GM18867 (cell line): ENCODE measurements around the gene HYDIN.

ENCODE experiments used
- ATAC-seq: cut with Tn5 transposase; IDR thresholded peaks from one replicate; pipeline ENCODE4 v1.9.1; 2021; ENCODE audit warnings: mild to moderate bottlenecking, moderate library complexity; ENCODE audit not compliant: unreplicated experiment

Gene HYDIN

GRCh38 chr16:71230122-71230845 is at the start of gene HYDIN:
Gene HYDIN, minus strand, starts transcription at chr16:71230722. Its CDS starts 43,827 bp downstream, at chr16:71186895.
- ATAC-seq: no peak

- no peak for ATAC-seq
These were observed 46.2 kb upstream of the HYDIN start for GRCh38 chr16:71276589-71277334.

- ATAC-seq: no peak
These were observed 42.9 kb upstream of the HYDIN start for GRCh38 chr16:71273384-71273783.

- ATAC-seq: no peak
These were observed 33.8 kb upstream of the HYDIN start for GRCh38 chr16:71264299-71264698.

- no peak for ATAC-seq
These were observed 33.1 kb upstream of the HYDIN start for GRCh38 chr16:71263582-71263981.

GRCh38 chr16:71262391-71262790 is 31.9 kb upstream of the HYDIN start:
- no peak for ATAC-seq

- no peak for ATAC-seq
These were observed 30.5 kb upstream of the HYDIN start for GRCh38 chr16:71260995-71261394.

GRCh38 chr16:71259086-71259485 is 28.6 kb upstream of the HYDIN start:
- ATAC-seq: no peak

GRCh38 chr16:71258372-71258771 is 27.9 kb upstream of the HYDIN start:
- ATAC-seq: no peak

- no peak for ATAC-seq
These were observed 27.2 kb upstream of the HYDIN start for GRCh38 chr16:71257768-71258167.

GRCh38 chr16:71255721-71256120 is 25.2 kb upstream of the HYDIN start:
- ATAC-seq: no peak

GRCh38 chr16:71254832-71255525 is 24.5 kb upstream of the HYDIN start:
- no peak for ATAC-seq

- no peak for ATAC-seq
These were observed 20.1 kb upstream of the HYDIN start for GRCh38 chr16:71250461-71251235.

- ATAC-seq: no peak
These were observed 18.9 kb upstream of the HYDIN start for GRCh38 chr16:71249399-71249798.

GRCh38 chr16:71247478-71247877 is 17.0 kb upstream of the HYDIN start:
- no peak for ATAC-seq

GRCh38 chr16:71246309-71246708 is 15.8 kb upstream of the HYDIN start:
- ATAC-seq: no peak

GRCh38 chr16:71244521-71244920 is 14.0 kb upstream of the HYDIN start:
- ATAC-seq: no peak

GRCh38 chr16:71242601-71243000 is 12.1 kb upstream of the HYDIN start:
- no peak for ATAC-seq

GRCh38 chr16:71242036-71242435 is 11.5 kb upstream of the HYDIN start:
- ATAC-seq: no peak

- no peak for ATAC-seq
These were observed 1.2 kb downstream of the HYDIN start for GRCh38 chr16:71229344-71229743.
